ENCODE results near the gene ME2.
"Not testable (repeated sequence)": the region's sequence is repeated elsewhere in the genome, so short reads cannot be mapped to it uniquely, and the experiment has no call there.

Gene ME2

DNA sequence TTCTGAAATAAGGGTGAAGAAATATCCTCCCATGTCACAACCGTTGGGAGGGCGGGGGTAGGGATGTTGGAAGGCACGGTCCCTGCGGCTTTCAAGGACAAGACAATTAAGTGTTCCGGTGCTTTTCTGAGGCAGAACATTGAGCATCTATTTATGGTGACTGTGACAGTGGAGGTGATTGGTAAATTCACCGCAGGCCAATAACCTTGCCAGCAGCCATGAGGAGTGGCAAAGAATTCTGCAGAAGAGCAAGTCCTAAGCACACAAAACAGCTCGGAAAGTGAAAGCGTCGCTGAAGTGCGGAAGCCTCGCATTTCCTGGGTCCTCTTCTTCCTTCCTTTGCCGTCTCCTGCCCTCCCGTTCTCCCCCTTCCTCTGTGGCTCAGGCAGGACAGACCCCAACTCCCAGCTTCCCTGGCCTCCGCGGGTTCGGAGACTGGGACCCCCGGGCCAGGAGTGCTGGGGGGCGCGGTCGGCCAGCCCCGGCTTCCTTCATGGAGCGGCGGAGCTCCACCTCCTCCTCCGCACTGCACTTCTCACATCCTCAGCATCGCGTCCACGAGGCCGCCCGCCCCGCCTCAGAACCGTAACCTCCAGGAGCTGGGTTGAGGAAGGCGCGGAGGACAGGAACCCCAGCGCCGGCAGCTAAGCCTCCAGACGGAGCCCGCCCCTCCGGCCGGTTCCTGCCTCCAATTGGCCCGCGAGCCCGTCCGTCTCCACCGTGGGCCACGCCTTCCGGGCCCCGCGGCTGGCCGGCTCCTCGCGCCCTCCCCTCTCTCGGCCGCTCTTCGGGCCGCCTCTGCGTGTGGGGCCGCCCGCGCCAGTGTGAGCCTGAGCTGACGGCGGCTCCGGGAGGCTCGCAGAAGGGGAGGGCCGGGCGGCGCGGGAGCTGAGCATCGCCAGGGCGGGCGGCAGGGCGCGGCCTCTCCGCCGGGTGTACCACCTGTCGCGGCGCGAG is at the start of gene ME2:
ME2 (plus strand) TSS at position 774 of the 957 bp plus-strand sequence. CDS start 16,703 bp downstream, outside the sequence.
- peaks cover 24% of the 10 kb centered on the region for H3K4me1 Mint-ChIP-seq
- H3K4me3 Mint-ChIP-seq, result peak within 1 kb of the TSS; percentile 96
- H3K27ac Mint-ChIP-seq (ENCODE audit: low read depth), result peak within 1 kb of the TSS; percentile 96
- ATAC-seq (replicated peaks; ENCODE audit: extremely low read depth, poor library complexity, severe bottlenecking), result peak; percentile 76
- no peaks in the 10 kb centered on the region for H3K9me3 Mint-ChIP-seq
- DNase-seq (ENCODE audit: low spot score in 2 of 2), result peak; percentile 77 to 79
- peaks cover 18% of the 10 kb centered on the region for H3K36me3 Mint-ChIP-seq (ENCODE audit: insufficient read depth)
- peaks cover 9% of the 10 kb centered on the region for H3K27me3 Mint-ChIP-seq

DNA sequence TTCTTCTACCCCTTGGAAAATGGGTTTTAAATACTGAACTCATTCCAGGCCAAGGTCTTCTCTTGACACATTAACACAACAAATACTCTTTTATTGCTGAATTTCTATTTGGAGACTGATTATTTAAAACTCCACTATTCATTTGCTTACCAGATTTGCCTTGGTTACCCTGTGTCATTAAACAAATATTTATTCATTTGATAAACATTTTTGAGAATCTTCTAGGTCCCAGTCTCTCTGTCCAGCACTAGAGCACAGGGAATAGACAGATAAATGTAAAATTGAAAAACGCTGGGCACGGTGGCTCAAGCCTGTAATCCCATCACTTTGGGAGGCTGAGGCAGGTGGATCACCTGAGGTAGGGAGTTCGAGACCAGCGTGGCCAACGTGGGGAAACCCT is 49.3 kb upstream of the ME2 start:
- H3K4me1 Mint-ChIP-seq, result no peaks in the 10 kb centered on the region

DNA sequence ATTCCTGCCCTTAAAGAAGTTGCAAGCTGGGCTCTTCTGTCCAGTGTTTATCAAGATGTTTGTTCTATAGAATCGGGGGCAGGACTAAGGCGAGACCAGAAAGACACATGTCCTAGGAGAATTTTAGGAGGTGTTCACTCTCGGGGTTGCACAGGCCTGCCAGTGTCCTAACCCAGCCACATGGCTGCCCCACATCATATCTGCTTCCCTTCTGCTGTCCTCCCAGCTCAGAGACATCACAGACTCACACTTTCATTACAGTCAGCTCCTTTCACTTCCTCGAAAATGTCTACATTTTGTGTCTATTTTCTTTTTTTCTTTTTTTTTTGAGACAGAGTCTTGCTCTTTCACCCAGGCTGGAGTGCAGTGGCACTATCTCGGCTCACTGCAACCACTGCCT is 48.4 kb upstream of the ME2 start:
- Mint-ChIP-seq H3K27me3 (no peaks in the 10 kb centered on the region), H3K27ac (ENCODE audit: low read depth) (no peak overlapping the region)
- no peak for ATAC-seq (replicated peaks; ENCODE audit: extremely low read depth, poor library complexity, severe bottlenecking)

More for the DNA sequence above, 49.3 kb upstream of the ME2 start:
- Mint-ChIP-seq H3K27me3 (no peaks in the 10 kb centered on the region), H3K27ac (ENCODE audit: low read depth) (no peak overlapping the region), H3K9me3 (no peaks in the 10 kb centered on the region), H3K4me3 (no peak overlapping the region), H3K36me3 (ENCODE audit: insufficient read depth) (no peaks in the 10 kb centered on the region)
- no peak for DNase-seq (ENCODE audit: low spot score in 2 of 2)
- ATAC-seq (replicated peaks; ENCODE audit: extremely low read depth, poor library complexity, severe bottlenecking), result no peak

DNA sequence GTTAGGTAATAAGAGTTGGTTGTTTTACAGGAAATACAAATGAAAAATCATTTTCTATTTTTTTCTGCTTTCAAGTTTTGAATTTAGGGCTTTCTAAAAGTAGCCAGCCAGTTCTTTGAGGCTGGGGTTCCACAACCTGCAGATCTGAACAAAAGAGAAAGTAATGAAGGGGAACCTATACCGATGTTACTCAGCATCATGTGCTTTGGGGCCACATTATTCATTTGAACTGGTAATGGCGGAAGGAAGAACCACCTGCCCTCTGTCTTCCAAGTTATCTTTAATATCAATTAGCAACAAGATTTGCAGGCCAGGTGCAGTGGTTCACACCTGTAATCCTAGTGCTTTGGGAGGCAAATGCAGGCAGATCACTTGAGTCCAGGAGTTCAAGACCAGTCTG is 46.2 kb upstream of the ME2 start:
- Mint-ChIP-seq H3K4me1 (no peaks in the 10 kb centered on the region), H3K36me3 (ENCODE audit: insufficient read depth) (no peaks in the 10 kb centered on the region), H3K27me3 (peaks cover 14% of the 10 kb centered on the region), H3K4me3 (no peak overlapping the region), H3K9me3 (no peaks in the 10 kb centered on the region), H3K27ac (ENCODE audit: low read depth) (no peak overlapping the region)
- ATAC-seq (replicated peaks; ENCODE audit: extremely low read depth, poor library complexity, severe bottlenecking) (no peak), DNase-seq (ENCODE audit: low spot score in 2 of 2) (no peak)

More for the DNA sequence above, 48.4 kb upstream of the ME2 start:
- Mint-ChIP-seq H3K4me3 (no peak overlapping the region), H3K9me3 (no peaks in the 10 kb centered on the region), H3K36me3 (ENCODE audit: insufficient read depth) (no peaks in the 10 kb centered on the region), H3K4me1 (no peaks in the 10 kb centered on the region)
- DNase-seq (ENCODE audit: low spot score in 2 of 2), result no peak

DNA sequence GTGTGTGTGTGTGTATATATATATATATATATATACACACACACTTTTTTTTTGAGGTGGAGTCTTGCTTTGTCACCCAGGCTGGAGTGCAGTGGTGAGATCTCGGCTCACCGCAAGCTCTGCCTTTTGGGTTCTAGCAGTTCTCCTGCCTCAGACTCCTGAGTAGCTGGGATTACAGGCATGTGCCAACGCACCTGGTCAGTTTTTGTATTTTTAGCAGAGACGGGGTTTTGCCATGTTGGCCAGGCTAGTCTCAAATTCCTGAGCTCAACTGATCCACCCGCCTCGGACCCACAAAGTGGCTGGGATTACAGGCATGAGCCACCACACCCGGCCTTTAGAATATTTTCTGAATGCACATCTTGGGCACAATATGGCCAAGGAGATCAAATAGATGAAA is 45.4 kb upstream of the ME2 start:
- peaks cover 21% of the 10 kb centered on the region for H3K27me3 Mint-ChIP-seq
- H3K27ac Mint-ChIP-seq (ENCODE audit: low read depth); H3K4me3 Mint-ChIP-seq; H3K4me1 Mint-ChIP-seq; H3K9me3 Mint-ChIP-seq; DNase-seq (ENCODE audit: low spot score in 2 of 2); H3K36me3 Mint-ChIP-seq (ENCODE audit: insufficient read depth); ATAC-seq (replicated peaks; ENCODE audit: extremely low read depth, poor library complexity, severe bottlenecking): not testable (repeated sequence)

DNA sequence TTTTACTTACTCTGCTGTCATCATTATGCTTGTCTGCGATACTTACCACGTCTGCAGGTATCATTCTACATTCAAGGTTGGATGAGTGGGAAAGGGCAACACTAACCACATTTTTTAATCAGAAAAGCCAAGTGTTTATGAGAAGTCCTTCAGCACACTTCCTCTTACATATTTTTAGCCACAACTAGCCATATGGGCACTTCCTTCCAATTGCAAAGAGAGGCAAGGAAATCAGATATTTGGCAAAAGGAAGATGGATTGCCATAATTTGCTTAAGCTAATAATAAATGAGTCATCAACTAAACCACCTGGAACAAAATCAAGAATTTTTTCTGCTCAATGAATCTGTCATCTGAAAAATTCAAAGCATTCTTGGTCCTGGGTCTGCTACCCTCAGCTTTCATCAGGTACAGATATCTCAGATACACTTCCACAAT is 42.4 kb upstream of the ME2 start:
- no peaks in the 10 kb centered on the region for H3K4me1 Mint-ChIP-seq
- H3K27me3 Mint-ChIP-seq, result peaks cover 22% of the 10 kb centered on the region
- H3K9me3 Mint-ChIP-seq, result no peaks in the 10 kb centered on the region
- no peaks in the 10 kb centered on the region for H3K36me3 Mint-ChIP-seq (ENCODE audit: insufficient read depth)
- H3K27ac Mint-ChIP-seq (ENCODE audit: low read depth), result no peak overlapping the region
- H3K4me3 Mint-ChIP-seq, result no peak overlapping the region
- ATAC-seq (replicated peaks; ENCODE audit: extremely low read depth, poor library complexity, severe bottlenecking) (no peak), DNase-seq (ENCODE audit: low spot score in 2 of 2) (no peak)

DNA sequence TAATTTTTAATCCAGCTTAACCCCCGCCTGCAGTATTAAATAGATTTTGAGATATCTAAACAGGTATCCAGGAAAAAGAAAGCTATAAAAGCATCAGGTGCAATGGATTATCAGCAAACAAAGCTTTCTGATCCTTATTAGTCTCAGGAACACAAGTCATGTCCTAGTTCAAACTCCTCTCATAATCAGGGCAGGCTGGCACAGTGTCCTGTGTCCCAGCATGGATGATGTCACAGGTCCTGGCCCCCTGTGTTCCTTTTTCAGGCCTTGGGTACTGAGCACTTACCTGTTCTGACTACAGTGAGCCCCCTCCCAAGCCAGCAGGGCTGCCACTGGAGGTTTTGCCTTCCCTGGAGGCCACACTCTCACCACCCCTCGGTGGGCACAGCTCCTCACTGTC is 39.6 kb upstream of the ME2 start:
- Mint-ChIP-seq H3K36me3 (ENCODE audit: insufficient read depth) (no peaks in the 10 kb centered on the region), H3K27ac (ENCODE audit: low read depth) (no peak overlapping the region), H3K27me3 (peaks cover 32% of the 10 kb centered on the region), H3K4me3 (no peak overlapping the region), H3K9me3 (no peaks in the 10 kb centered on the region), H3K4me1 (no peaks in the 10 kb centered on the region)
- ATAC-seq (replicated peaks; ENCODE audit: extremely low read depth, poor library complexity, severe bottlenecking) (no peak), DNase-seq (ENCODE audit: low spot score in 2 of 2) (no peak)

DNA sequence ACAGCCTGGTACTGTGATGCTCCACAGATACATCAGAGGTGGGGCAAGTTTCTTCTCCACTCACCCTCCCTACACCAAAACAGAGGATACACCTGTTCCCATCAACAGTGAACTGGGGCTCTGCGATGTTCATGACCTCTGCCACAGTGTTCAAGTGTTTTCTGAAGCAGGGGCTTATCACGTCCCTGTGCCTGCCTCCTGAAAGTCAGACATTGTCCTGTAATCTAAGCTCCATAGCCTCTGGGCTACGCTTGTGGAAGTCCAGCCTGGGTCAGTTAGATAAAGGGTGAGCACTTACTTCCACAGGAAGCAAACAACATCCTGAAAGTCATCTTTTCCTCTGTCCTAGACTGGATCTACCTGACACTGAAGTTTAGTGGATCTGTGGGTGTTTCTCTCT is 38.9 kb upstream of the ME2 start:
- no peak overlapping the region for H3K27ac Mint-ChIP-seq (ENCODE audit: low read depth)
- no peaks in the 10 kb centered on the region for H3K9me3 Mint-ChIP-seq
- no peak for ATAC-seq (replicated peaks; ENCODE audit: extremely low read depth, poor library complexity, severe bottlenecking)
- DNase-seq (ENCODE audit: low spot score in 2 of 2), result no peak
- H3K36me3 Mint-ChIP-seq (ENCODE audit: insufficient read depth), result no peaks in the 10 kb centered on the region
- no peaks in the 10 kb centered on the region for H3K4me1 Mint-ChIP-seq
- H3K27me3 Mint-ChIP-seq, result peaks cover 32% of the 10 kb centered on the region
- no peak overlapping the region for H3K4me3 Mint-ChIP-seq

DNA sequence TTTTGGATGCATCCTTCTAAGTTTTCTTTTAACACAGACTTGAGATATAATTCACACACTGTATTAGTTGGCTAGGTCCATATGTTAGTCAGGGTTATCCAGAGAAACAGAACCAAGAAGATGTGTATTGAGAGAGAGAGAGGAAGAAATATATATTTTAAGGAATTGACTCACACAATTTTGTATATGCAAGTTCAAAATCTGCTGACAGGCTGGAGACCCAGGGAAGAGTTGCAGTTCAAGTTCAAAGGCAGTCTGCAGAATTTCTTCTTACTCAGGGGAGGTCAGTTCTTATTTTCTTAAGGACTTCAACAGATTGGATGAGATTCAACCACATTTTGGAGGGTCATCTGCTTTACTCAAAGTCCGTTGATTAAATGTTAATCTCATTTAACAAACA is 36.1 kb upstream of the ME2 start:
- peaks cover 22% of the 10 kb centered on the region for H3K27me3 Mint-ChIP-seq
- no peak overlapping the region for H3K27ac Mint-ChIP-seq (ENCODE audit: low read depth)
- H3K9me3 Mint-ChIP-seq, result no peaks in the 10 kb centered on the region
- H3K36me3 Mint-ChIP-seq (ENCODE audit: insufficient read depth), result no peaks in the 10 kb centered on the region
- DNase-seq (ENCODE audit: low spot score in 2 of 2) (no peak), ATAC-seq (replicated peaks; ENCODE audit: extremely low read depth, poor library complexity, severe bottlenecking) (no peak)
- no peaks in the 10 kb centered on the region for H3K4me1 Mint-ChIP-seq
- H3K4me3 Mint-ChIP-seq, result no peak overlapping the region

DNA sequence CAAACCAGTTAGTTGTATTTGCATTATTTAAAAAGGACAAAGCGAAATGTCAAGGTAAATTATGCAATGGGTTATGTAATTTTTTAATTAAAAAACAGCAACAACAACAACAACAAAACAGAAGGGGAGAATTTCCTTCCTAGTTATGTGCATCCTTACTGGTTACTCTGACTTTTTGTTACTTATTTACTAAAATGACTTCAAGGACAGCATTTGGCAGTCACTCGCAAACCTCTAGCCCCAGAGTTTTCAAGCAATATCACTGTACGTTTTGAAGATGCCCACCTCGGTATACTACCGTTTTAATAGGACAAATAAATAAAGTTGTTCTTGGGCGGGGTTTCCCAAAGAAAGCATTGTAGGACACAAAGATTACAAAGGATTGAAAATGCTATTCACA is 34.4 kb upstream of the ME2 start:
- no peaks in the 10 kb centered on the region for H3K4me1 Mint-ChIP-seq
- no peaks in the 10 kb centered on the region for H3K36me3 Mint-ChIP-seq (ENCODE audit: insufficient read depth)

DNA sequence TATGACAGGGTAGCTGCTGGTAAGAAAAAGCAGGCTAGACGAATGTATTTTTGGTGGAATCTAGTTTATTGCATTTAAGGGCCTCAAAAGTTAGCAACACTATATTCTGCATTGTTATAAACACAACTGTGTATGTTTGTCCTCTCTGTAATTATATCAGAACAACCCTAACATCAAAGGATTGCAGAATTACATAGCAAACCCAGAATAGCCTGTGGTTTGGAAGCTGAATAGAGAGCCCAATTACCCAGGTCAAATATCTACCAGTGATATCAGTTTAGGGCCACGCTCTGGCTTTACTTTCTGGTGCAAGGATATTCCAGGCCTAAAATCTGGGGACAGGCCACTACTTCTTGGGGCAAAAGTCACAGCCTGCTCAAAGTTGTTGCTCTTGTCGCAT is 34.0 kb upstream of the ME2 start:
- Mint-ChIP-seq H3K36me3 (ENCODE audit: insufficient read depth) (no peaks in the 10 kb centered on the region), H3K4me1 (no peaks in the 10 kb centered on the region), H3K27me3 (peaks cover 16% of the 10 kb centered on the region), H3K4me3 (no peak overlapping the region), H3K9me3 (no peaks in the 10 kb centered on the region), H3K27ac (ENCODE audit: low read depth) (no peak overlapping the region)
- no peak for DNase-seq (ENCODE audit: low spot score in 2 of 2)
- ATAC-seq (replicated peaks; ENCODE audit: extremely low read depth, poor library complexity, severe bottlenecking), result no peak

More for the DNA sequence above, 34.4 kb upstream of the ME2 start:
- ATAC-seq (replicated peaks; ENCODE audit: extremely low read depth, poor library complexity, severe bottlenecking) (no peak), DNase-seq (ENCODE audit: low spot score in 2 of 2) (no peak)
- Mint-ChIP-seq H3K27me3 (peaks cover 16% of the 10 kb centered on the region), H3K9me3 (no peaks in the 10 kb centered on the region), H3K4me3 (no peak overlapping the region), H3K27ac (ENCODE audit: low read depth) (no peak overlapping the region)

DNA sequence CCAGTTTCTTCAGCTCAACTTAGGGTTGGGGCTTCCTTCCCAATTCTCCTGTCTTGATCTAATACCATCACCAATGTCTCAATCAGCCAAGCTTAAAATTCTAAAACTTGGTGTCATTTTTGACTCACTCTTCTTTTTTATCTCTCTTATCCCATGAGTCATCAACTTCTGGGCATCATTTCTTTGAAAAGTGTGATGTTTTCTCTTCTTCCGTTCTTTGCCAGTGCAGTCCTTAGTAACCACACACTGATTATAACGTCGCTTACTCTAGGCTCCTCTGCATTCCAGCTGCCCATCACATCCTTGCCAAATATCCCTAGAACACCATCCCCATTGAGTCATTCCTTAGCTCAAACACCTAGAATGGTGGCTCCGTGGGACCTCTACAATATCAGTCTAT is 31.7 kb upstream of the ME2 start:
- no peak overlapping the region for H3K4me3 Mint-ChIP-seq
- H3K36me3 Mint-ChIP-seq (ENCODE audit: insufficient read depth), result no peaks in the 10 kb centered on the region
- H3K9me3 Mint-ChIP-seq, result no peaks in the 10 kb centered on the region
- H3K27ac Mint-ChIP-seq (ENCODE audit: low read depth), result no peak overlapping the region
- ATAC-seq (replicated peaks; ENCODE audit: extremely low read depth, poor library complexity, severe bottlenecking) (no peak), DNase-seq (ENCODE audit: low spot score in 2 of 2) (no peak)
- H3K27me3 Mint-ChIP-seq, result peaks cover 11% of the 10 kb centered on the region
- no peaks in the 10 kb centered on the region for H3K4me1 Mint-ChIP-seq

DNA sequence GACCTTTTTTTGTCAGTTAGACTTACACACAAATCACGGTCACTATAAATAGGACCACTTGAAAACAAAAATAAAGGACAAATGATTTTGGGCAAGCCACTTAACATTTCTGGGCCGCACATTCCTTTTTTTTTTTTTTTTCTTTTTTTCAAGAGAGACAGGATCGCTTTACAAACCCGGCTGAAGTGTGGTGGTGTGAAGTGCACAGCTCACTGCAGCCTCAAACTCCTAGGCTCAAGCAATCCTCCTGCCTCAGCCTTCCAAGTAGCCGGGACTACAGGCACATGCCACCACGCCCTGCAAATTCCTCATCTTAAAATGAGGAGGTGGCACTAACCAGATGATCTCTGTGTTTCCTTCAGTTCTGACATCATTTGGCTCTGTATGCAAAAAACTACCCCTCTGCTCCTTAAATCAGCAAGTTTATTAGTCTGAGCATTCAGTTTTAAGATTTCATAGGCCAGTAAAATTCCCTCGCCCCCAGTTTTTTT is 30.8 kb upstream of the ME2 start:
- Mint-ChIP-seq H3K27me3 (peaks cover 17% of the 10 kb centered on the region), H3K4me3 (no peak overlapping the region), H3K9me3 (no peaks in the 10 kb centered on the region), H3K27ac (ENCODE audit: low read depth) (no peak overlapping the region), H3K4me1 (no peaks in the 10 kb centered on the region), H3K36me3 (ENCODE audit: insufficient read depth) (no peaks in the 10 kb centered on the region)
- ATAC-seq (replicated peaks; ENCODE audit: extremely low read depth, poor library complexity, severe bottlenecking) (no peak), DNase-seq (ENCODE audit: low spot score in 2 of 2) (no peak)
